ENCODE data around the gene ESRRG.
"Not testable (repeated sequence)": the region's sequence is repeated elsewhere in the genome, so short reads cannot be mapped to it uniquely, and the experiment has no call there.

ESRRG gene

DNA sequence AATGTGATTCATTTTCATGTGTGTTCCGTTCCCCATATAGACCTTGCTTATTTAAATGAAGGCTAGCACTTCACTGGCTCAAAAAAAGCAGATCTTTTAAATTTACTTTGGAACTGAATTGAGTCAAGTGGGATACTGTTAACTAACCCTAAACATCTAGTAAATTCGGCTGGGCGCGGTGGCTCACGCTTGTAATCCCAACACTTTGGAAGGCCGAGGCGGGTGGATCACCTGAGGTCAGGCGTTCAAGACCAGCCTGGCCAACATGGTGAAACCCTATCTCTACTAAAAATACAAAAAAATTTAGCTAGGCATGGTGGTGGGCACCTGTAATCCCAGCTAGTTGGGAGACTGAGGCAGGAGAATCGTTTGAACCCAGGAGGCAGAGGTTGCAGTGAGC lies 19.2 kb downstream of the ESRRG start:
- not testable (repeated sequence) for DNase-seq (ENCODE audit: low read depth)

DNA sequence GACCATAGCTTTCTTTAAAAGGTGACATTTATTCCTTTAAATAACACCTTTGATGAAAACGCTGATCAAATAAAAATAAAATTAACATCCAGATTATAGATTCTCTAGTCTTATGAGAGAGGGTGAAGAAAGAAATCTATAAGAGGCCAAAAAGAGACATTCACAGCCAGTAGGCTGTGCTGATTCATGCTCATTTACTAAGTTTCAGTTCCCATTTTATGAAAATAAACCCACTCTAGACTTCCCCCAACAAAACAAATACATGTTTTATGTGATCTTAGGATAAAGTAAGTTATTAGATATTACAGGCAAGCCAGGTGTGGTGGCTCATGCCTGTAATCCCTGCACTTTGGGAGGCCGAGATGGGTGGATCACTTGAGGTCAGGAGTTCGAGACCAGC lies 21.1 kb downstream of the ESRRG start:
- no peak for DNase-seq (ENCODE audit: low read depth)

DNA sequence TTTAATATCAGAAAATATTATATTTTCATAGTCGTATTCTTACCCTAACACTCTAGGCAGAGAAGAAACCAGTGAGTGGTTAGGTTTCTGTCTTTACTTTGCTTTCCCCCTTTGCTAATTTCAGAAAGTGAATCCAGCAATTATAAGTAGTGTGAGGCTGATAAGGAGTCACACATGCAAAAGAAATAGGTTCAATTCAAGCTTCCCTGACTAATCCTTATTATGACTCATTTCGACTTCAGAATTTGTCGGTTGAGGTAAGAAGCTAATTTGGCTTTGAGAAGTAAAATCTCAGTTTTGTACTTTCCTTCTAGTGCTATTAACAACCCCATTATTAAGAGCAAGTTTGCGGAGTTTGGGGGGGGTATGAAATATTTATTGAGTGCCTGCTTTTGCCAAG lies 22.4 kb downstream of the ESRRG start:
- DNase-seq (ENCODE audit: low read depth), result no peak

DNA sequence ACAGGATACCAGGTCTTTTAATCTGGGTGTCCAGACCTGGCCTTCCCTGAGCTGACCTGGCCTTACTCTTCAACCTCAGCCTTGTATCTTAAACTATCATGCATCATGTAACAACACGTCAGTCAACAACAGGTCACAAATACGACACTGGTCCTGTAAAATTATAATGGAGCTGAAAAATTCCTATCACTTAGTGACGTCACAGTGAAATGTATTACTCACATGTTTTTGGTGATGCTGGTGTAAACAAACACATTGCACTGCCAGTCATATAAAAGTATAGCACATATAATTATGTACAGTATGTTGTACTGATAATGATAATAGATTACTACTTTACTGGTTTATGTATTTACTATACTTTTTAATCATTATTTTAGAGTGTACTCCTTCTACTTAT lies 31.5 kb downstream of the ESRRG start:
- no peak for DNase-seq (ENCODE audit: low read depth)

DNA sequence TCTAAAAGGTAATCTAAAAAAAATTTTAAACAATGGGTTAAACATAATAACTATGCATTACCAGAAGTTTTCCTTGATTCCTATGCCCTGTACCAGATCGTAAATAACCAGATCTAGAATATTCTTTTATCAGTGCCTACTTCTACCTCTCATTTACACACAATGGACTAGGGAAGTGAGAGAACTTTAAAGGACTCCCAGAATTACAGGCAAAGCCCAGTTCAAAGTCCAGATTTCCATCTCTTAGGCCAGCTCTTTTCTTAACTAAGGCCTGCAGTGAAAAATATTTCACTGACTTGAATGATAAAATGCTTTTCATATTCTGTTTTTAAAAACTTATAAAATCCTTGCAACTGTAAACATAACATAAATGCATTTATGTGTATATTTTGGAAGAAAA lies 32.6 kb downstream of the ESRRG start:
- no peak for DNase-seq (ENCODE audit: low read depth)

DNA sequence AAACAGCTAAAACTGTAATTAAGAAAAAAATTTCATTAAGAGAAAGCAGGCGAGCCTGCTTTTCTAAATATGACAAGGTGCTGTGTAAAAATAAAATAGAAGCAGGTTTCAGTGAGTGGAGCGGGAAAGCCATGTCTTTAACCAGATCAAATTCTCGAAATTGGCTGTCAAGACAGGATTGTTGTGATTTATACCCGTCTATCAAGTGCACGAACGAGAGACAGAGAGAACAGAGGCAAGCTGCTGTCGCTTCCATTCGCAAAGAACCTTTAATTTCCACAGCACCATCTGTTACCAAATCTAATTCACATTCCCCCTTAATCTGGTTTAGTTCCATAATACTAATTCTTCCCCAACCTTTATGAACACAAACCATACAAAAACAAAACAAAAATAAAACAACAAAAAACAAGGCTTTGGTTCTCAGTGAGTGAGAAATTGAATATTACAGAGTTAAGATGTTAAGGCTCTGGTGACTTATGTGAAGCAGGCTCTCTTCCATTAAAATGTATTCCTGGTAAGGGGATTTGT lies 35.0 kb downstream of the ESRRG start:
- DNase-seq (ENCODE audit: low read depth), result no peak

DNA sequence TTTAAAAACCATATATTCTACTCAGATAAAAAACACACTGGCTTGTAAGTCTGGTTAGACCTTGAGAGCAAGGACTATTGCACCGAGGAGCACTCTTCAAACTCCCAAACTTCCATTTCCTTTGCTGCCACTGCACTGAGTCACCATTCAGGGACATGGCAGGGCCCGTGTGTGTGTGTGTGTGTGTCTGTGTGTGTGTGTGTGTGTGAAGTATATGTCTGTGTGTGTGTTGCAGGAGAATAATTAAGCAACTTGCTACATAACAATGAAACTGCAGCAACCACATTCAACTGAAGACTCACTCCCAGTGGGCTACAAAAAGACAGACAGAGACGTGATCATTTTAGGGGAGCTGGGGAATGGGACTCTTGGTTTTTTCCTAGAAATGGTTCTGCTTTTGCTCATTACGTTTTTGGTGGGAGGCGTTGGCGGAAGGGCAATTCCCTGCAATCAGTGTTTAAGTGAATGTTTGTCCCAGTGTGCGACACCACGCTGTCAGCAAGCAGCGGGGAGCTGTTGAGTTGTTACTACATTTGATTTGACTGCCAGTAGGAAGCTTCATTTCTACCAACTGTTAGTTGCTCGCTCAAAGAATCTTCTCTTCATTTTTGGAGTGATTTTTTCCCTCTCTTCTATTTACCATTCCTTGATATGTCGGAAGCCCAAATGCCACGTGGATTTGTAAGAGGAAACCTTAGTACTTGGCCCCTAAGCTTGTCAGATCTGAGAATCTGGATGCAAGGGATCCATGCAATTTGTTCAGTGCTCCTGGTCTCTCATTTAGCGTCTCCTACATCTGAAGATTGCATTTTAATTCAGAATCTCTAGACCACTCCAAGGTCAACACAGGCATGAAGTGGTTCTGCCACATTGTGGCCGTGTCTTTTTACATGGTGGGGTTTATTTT lies 36.1 kb downstream of the ESRRG start:
- no peak for DNase-seq (ENCODE audit: low read depth)

DNA sequence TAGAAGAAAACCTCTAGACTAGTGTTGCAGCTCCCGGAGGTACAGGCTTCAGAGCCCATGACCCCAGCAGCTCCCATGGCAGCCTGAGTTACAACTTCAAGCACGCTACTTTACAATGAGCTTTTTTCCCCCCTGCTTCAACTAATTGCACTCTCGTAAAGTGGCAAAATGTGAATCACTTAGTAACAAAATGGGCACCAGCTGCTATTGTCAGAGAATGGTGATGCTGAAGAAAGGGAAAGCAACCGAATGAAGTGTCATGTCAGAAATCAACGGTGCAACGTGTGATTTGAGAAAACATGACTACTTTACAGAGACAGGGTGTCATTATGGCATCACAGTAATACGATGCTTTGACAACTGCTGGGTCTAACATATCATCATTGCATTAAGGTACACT lies 40.5 kb downstream of the ESRRG start:
- no peak for DNase-seq (ENCODE audit: low read depth)

DNA sequence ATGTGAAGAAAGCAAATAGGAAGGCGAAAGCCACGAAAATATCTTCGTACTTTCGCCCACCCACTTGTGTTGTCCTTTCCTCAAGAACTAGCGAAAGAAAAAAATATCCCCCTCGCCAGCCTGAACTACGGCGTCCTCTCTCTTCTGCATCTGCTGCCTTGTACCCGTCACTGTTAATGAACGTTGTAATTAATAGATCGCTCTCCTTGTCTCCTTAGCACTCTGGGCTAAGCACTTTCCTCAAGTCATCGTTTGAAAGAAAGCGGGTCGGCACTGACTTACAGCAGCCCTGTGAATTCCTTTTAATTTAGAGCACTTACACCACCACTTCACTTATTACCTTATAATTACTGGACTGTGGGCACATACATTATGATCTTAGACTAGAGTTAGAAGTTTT lies 44.1 kb downstream of the ESRRG start:
- DNase-seq (ENCODE audit: low read depth), result no peak

DNA sequence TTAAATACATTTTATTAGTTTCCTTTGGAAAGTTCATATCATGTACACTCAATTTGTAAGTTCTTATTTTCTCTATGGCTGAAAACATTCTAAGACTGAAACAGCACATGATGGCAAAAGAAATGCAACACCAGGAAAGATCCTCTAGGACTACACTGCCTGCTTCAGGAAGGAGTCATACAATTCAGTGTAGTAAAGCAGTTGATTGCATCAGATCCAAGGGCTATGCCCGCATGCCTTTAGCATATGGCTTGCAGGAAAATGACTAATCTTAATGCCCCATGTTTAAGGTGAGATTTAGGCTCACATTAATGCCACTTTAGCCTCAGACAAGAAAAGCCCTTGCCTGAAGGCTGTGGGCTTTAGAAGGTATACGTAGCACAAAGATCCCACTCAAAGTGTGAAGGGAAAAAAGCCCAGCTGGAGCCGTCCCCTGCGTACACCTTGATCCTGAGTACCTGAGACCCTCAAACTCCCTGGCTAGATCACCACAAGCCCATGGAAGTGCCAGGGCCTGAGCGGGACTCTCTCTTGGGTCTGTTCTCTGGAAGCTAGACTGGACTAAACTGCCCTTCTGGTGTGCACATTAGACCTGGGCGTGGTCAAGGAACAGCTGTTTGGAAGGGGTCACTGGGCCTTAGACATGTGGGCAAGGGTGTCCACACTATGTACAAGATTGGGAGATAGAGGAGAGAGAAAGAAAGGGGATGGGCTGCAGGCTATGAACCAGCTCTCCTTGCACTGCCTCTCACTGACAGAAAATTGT lies 52.9 kb downstream of the ESRRG start:
- DNase-seq (ENCODE audit: low read depth), result no peak

DNA sequence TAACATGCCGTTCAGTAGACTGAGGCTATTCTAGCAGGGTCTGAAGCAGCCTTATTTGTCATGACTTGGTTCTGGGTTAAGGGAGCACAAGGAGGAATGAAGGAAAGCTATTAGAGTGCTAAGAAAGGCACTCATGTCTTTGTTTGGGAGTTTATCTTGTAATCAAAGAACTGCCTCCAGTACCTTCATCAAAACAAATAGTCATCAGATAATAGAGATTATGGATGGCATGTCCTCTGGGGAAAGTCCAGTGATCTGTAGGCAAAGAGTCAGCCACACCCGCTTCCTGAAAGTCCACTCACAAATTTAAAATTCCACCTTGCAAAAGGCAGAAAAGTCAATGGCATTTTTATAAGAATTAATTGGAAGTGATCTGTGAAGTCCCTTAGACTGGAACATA lies 56.8 kb downstream of the ESRRG start:
- no peak for DNase-seq (ENCODE audit: low read depth)

DNA sequence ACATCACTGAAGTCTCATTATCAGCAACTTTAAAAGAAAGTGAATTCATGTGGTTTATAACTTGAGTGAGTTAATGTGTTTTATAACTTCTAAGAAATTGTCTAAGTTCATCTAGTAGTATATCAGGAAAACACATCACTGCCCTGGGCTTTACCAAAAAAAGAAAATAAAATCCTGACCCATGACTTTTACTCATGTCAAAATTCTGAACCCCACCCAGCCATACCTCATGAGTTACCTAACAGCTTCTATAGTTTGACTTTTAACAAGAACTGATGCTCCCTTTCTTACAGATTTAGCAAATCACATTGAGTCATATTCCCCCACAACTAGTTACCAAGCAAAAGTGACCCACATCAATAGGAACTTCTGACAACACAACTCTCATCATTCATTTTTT lies 57.4 kb downstream of the ESRRG start:
- DNase-seq (ENCODE audit: low read depth), result no peak

DNA sequence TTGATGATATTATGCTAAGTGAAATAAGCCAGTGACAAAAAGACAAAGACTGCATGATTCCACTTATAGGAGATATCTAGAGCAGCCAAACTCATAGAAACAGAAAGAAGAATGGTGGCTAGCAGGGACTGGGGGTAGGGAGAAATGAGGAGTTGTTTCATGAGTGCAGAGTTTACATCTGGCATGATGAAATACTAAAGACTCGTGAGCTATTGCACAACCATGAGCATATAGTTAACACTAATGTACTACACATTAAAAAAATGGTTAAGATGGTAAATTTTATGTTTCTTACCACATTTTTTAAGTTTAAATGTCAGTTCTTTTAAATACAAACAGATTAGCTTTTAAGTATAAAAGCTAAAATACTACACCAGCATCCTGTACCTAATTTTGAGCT lies 57.8 kb downstream of the ESRRG start:
- no peak for DNase-seq (ENCODE audit: low read depth)

DNA sequence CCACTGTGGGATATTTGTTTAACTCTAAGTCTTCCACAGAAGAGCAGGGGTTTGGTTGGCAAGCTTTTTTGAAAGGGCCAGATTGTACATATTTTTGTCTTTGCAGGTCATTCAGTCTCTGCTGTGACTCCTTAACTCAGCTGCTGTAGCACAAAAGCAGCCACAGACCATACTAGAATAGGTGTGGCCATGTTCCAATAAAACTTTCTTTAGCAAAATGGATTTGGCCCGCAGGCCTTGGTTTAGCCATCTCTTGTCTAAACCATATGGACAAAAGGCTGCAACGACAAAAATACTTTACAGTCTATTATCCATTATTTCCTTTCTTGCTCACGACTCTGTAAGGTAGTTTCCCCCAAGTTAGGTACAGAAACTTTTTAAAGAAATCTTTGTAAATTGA lies 60.5 kb downstream of the ESRRG start:
- no peak for DNase-seq (ENCODE audit: low read depth)

DNA sequence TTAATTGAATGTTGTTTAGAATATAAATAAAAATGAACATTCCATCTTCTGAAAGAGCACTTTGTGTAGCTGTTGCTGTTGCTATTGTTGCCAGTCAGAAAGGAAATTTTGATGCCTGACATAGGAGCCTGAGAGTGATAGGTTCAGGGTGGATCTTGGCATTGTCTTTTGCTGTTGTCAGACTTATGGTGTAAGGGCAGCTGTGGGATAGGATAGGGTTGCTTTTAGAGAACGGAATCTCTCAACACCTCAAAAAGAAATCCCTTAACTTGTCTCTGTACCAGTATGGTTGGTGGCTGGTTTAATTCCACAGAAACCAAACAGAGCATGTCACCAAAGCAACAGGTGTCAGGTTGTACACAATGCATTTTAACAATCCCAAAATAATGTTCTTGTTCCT lies 62.7 kb downstream of the ESRRG start:
- no peak for DNase-seq (ENCODE audit: low read depth)

DNA sequence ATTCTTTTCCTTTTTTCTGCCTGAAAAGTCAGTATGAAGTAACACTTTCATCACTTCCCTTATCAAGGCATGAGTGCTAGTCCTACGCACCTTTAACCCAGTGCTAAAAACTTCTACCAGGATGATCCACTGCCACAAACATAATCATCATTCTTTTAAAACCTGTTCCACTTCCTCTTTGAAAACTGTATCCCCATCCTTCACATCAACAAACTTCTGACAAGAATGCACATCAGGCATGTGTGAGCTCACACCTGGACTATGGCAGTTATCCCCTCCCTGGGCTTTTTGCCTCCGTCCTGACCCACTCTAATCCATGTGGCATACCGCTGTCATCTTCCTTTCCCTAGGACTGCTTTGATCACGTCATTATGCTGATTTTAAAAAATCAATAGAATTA lies 70.2 kb downstream of the ESRRG start:
- no peak for DNase-seq (ENCODE audit: low read depth)

DNA sequence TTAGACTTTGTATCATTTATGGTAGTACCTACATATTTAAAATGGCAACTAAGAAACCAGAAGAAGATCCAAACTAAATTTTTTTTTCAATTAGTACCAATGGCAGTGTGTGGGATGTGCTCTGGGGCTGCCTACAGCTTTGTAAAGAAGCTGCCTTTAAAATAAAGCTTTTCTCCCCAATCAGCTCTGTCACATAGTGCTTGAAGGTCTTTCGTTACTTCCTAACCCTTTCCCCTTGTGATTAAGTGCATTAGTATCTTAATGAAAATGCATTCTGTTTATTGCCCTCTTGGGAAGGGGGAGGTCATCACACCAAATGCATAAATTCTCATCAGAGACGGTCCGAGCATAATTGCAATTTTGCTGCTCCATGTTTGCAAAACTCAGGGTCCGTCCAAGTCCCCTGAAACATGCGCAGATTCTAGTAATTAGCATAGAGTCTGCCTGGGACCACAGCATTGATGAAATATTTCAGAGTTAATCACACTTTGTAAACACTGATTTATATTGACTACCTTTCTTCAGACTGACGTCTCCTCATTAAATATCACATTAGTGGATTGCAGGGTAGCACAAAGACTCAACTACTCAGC lies 71.3 kb downstream of the ESRRG start:
- no peak for DNase-seq (ENCODE audit: low read depth)

DNA sequence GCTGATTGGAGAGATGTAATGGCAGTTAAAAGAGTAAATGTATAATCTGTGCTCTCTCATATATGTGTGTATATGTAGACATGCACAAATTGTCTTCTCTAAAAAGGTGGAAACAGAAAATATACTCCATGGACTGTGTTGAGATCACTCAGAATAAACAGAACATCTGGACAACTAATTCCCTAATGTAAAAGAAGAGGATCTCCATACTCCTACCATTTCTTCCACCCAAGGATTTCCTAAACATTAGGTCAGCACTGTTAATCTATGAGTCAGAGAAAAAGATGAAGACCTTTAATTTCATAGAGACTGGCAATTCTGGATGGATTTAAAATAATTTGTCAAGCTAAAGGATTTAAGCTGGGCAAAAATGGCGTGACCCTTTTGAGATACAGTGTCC lies 80.1 kb downstream of the ESRRG start:
- DNase-seq (ENCODE audit: low read depth), result no peak

DNA sequence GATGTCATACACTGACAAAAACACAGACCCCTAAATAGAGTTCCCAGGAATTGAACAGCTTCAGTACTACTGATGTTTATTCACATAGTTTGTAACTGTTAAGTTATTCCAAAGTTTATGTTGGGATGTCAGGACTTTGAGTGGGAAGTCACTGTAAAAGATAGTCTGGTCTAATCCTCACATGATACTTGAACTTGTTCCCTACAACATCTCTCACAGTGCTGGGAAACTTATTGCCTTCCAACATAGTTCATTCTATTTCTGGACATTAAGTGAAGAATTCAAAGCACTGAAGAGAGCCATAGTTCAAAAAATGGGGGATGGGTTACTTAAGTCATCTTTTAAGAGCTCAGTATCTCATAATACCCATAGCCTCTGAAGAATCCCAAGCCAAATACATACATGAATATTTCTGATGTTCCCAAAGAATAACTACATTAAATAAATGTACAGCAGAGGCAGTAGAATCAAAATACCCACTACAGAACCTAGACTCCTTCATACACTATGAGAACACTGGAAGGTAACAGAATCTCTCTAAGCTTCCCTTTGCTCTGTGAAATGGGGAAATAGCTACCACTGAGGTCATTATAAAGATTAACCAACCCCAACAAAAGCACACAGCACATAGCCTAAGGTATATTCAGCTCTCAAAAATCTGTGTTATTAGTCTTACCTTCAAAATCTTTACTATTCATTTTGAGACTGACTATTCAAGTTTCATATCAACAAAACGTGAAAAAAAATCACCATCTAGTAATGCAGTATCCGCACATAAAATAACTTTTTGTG lies 81.4 kb downstream of the ESRRG start:
- DNase-seq (ENCODE audit: low read depth), result no peak

DNA sequence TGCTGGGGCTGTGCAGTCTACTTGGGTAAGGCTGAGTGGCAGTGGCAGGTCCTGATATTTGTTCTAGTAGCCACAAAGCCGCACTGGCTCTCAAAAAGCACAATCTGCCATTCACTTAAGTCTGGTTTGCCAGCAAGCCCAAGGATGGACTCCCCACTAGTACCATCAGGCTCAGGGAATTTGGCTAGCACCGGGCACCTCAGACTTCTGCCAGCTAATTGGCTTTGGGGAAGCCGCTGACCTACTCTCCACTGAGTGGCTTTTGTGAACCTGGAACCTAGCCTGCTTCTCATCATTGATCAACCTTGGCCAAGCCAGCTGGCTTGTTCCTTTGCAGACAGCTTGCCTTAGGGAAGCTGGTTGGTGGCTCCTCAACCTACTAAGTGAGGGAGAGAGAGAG lies 83.1 kb downstream of the ESRRG start:
- DNase-seq (ENCODE audit: low read depth), result no peak

DNA sequence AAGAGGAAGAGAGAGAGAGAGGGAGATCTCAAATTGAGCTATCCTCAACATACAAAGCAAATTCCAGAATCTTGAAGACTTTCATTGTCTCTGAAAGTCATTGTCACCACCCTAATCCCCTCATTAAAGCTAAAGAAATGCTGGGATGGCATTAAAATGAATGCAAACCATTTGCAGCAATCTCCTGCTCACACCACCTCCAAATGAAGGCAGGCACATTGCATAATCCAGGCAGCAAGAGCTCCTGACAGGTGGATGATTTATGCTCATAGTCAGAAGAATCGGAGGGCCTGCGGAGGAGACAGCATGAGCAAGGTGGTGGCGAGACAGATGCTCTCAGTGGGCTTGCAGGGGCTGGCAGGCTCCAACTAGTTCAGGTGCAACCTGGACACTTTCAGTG lies 90.2 kb downstream of the ESRRG start:
- DNase-seq (ENCODE audit: low read depth), result no peak

DNA sequence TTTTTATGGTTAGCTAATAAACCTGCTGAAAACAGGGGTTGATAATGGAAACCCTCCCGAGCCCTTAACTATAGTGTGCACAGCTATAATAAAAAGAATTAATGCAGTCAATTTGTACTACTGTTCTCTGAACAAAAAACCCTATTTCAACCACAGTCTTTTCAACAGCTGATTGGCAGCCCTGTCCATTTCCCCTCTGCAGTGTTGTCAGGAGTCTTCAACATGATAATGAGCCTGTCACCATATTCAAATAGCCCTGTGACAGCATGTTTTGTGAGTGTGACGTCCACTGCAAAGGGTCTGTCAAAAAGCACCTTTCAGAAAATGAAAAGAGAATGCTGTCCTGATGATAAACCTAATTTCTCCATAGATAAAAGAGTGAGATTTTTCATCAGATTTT lies 92.7 kb downstream of the ESRRG start:
- no peak for DNase-seq (ENCODE audit: low read depth)
